HUES6 (cell line): Measurements from ENCODE around the gene RAB5IF.
A peak's percentile ranks its signal among the peaks of the same experiment; 100 is the strongest.

Source experiments
- H3K27ac ChIP-seq: 2 replicates; pipeline ENCODE4 v1.7.0; 2013; ENCODE audit warnings: low read depth, mild to moderate bottlenecking, low read length, inconsistent platforms
- H3K27me3 ChIP-seq: 2 replicates; pipeline ENCODE4 v1.6.1; 2013; ENCODE audit warnings: low read length; ENCODE audit not compliant: control insufficient read depth, insufficient read depth
- H3K36me3 ChIP-seq: 2 replicates; pipeline ENCODE4 v1.6.1; 2013; ENCODE audit warnings: low read length; ENCODE audit not compliant: control insufficient read depth, insufficient read depth
- H3K4me1 ChIP-seq: 2 replicates; pipeline ENCODE4 v1.6.1; 2013; ENCODE audit warnings: low read length; ENCODE audit not compliant: control insufficient read depth, insufficient read depth
- H3K4me3 ChIP-seq: 2 replicates; pipeline ENCODE4 v1.5.1; 2013; ENCODE audit warnings: low read depth, low read length
- H3K9ac ChIP-seq: one replicate; pipeline ENCODE4 v1.6.1; 2013; ENCODE audit warnings: mild to moderate bottlenecking, low read length
- H3K9me3 ChIP-seq: 2 replicates; pipeline ENCODE4 v1.6.1; 2013; ENCODE audit warnings: low read depth, low read length; ENCODE audit not compliant: control insufficient read depth, insufficient read depth

RAB5IF gene

DNA sequence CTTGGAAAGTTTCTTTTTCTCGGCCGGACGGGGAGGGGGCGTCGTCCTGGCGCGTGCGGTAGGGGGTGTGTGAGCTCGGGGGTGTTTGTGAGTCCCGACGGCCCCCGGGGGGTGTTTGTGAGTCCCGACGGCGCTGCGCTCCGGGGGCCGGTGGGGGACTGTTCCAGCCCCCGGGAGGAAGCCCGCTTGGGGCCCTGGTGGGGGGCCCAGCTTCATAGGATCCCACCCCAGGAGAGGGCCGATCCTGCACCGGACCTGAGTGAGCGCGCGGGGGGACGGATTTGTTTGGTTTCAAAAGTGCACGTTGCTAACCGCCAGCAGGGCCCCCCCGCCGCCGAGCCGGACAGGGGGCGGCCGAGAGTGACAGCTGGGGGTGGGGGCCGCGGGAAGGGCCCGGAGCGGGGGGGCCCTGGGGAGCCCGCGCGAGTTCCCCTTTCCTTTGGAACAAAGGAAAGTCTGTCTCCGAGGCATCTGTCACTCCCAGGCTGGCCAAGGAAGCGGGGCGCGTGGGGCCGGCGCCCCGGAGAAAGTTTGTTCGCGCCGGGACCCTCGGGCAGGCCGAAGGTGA lies 31.7 kb upstream of the RAB5IF start:
- Histone ChIP-seq H3K9me3 (no peaks in the 10 kb centered on the region), H3K9ac (peak overlapping the region; percentile 79), H3K4me3 (peak overlapping the region; percentile 74), H3K36me3 (peaks cover 12% of the 10 kb centered on the region), H3K4me1 (peaks cover 48% of the 10 kb centered on the region), H3K27me3 (no peaks in the 10 kb centered on the region), H3K27ac (peak overlapping the region; percentile 87; the same call in 1 of the 2 replicates)

DNA sequence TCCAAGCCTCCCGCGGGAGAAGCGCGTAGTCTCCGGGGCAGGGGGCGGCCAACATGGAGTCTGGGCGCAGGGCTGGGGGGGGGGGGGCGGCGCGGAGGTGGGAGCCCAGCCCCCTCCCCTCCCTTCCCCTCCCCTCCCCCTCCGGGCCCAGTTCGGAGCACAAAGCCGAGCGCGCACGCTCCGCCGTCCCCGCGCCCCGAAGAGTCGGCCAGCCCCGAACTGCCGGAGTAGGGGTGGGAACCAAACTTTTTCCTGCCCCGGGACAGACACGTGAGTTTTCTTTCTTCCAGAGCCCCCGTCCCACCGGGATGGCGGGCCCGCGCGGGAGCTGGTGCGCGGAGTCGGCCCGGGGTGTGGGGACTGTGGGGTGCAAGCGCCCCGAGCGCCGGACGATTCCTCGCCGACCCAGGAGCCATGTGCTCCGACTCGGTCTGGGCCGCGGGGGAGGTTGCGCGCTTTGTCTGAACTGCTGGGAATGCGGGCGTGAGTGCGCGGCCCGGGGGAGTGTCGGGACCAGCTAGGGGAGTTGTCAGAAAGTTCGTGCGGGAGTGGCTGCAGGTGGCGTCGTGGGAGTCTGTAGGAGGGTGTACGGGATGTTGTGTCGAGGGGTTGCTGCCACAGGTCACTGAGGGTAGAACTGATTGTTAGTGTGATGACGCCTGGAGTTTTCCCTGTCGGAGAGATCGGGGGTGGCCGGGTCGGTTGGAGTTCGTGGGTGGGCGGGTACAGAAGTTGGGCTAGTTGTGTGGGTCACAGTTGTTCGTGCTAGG lies 31.0 kb upstream of the RAB5IF start:
- no peaks in the 10 kb centered on the region for H3K9me3 ChIP-seq
- peaks cover 18% of the 10 kb centered on the region for H3K36me3 ChIP-seq
- peak overlapping the region; percentile 87; the same call in 1 of the 2 replicates for H3K27ac ChIP-seq
- H3K4me3 ChIP-seq: peak overlapping the region; percentile 74
- no peaks in the 10 kb centered on the region for H3K27me3 ChIP-seq
- H3K4me1 ChIP-seq: peaks cover 44% of the 10 kb centered on the region
- peak overlapping the region; percentile 94 for H3K9ac ChIP-seq

DNA sequence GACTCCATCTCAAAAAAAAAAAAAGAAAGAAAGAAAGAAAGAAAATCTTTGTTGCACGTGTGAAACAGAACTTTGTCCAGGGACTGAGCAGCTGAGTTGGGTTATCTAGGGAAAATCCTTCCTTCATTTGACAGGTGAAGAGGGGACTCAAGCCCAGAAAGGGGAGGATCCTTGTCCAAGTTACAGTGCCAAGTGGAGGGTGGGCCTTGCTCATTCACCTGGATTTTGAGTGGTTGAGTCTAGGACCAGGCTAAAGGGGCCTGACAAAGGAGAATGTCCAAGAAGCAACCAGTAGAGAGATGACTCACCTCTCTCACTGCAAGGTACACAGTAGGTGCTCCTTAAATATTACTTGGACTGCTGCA lies 29.5 kb upstream of the RAB5IF start:
- peaks cover 32% of the 10 kb centered on the region for H3K36me3 ChIP-seq
- H3K4me1 ChIP-seq: peaks cover 31% of the 10 kb centered on the region
- H3K4me3 ChIP-seq: no peak overlapping the region
- no peak overlapping the region for H3K27ac ChIP-seq
- no peaks in the 10 kb centered on the region for H3K9me3 ChIP-seq
- H3K27me3 ChIP-seq: no peaks in the 10 kb centered on the region
- H3K9ac ChIP-seq: no peak overlapping the region

DNA sequence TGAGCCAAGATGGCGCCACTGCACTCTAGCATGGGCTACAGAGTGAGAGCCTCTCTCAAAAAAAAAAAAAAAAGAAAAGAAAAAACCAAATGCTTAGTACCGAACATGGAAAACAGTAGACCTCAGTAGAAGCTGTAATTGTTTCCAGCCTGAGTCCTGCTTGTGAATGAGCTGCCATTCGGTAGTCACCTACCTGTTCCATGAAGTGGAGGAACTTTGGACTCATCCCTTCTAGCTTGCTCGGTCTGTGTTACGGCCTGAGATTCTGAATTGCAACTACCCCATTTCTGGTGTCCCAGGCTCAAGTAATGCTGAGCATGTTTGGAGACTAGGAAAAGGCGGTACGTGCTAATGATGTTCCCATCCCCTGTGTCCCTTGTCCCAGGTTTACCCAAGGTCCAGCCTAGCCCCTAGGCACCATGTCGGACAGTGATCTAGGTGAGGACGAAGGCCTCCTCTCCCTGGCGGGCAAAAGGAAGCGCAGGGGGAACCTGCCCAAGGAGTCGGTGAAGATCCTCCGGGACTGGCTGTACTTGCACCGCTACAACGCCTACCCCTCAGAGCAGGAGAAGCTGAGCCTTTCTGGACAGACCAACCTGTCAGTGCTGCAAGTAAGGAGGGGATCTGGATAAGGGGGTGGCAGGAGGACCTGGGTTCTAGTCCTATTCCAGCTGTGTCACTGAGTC lies 27.1 kb upstream of the RAB5IF start:
- no peaks in the 10 kb centered on the region for H3K9me3 ChIP-seq
- H3K27me3 ChIP-seq: no peaks in the 10 kb centered on the region
- H3K36me3 ChIP-seq: peaks cover 46% of the 10 kb centered on the region
- no peak overlapping the region for H3K4me3 ChIP-seq
- no peak overlapping the region for H3K9ac ChIP-seq
- no peak overlapping the region for H3K27ac ChIP-seq
- H3K4me1 ChIP-seq: peaks cover 15% of the 10 kb centered on the region

DNA sequence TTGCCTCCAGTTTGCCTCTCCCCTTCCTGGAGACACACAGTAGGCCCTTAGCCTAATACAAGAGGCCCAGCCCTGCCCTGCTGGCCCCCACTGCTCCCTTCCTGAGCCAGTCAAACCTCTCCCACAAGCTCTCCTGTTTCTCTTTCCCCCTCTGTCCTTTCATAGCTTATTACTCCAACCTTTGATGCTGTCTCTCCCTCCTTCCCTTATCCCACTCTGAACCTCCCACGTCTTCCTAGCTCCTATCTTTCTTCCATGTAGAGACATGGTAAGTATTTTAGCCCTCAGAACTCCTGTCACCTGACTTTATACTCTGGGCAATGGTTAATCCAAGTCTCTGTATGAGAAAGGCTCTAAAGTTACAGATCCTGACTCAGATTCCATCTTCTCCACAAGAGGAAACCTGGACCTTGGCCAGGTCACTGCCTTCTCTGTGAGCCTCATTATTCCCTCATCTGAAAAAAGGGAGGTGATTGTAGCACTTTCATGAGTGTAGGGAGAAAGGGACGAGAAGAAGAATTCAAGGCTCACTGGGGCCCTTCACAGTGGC lies 25.5 kb upstream of the RAB5IF start:
- Histone ChIP-seq H3K4me1 (peaks cover 27% of the 10 kb centered on the region), H3K9ac (no peak overlapping the region), H3K27ac (no peak overlapping the region), H3K4me3 (no peak overlapping the region), H3K27me3 (no peaks in the 10 kb centered on the region), H3K9me3 (no peaks in the 10 kb centered on the region), H3K36me3 (peaks cover 46% of the 10 kb centered on the region)

DNA sequence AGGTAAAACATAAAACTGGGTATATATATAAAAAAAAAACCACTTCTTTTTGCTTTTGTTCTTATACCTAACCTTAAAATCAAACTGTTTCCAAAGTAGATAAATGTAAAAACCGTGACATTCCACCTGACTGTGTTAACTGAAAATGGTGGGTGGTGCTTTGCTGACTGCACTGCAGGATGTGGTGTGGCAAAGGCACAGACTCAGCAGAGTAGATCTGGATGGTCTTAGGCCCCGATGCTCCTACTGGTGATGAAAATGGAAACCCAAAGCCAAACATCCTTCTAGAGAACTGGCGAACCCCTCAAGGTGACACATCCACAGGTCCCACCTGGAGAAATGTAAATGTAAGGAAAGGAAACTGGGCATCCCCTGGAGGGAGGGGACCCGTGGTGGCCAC lies 23.3 kb upstream of the RAB5IF start:
- H3K27ac ChIP-seq: no peak overlapping the region
- no peak overlapping the region for H3K9ac ChIP-seq
- no peaks in the 10 kb centered on the region for H3K9me3 ChIP-seq
- H3K4me3 ChIP-seq: no peak overlapping the region
- peaks cover 48% of the 10 kb centered on the region for H3K36me3 ChIP-seq
- peaks cover 32% of the 10 kb centered on the region for H3K4me1 ChIP-seq
- H3K27me3 ChIP-seq: no peaks in the 10 kb centered on the region

DNA sequence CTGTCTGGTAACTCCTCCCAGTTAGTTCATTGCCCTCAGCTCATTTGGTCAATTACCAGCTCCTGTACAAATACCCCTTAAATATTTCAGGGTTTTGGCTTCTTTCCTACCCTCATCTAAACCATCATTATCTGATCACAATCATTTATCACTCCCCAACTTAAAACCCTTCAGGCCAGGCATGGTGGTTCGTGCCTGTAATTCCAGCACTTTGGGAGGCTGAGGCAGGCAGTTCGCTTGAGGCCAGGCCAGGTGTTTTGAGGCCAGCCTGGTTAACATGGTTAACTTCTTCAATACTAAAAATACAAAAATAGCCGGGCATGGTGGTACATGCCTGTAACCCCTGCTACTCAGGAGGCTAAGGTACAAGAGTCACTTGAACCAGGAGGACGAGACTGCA lies 22.8 kb upstream of the RAB5IF start:
- no peaks in the 10 kb centered on the region for H3K9me3 ChIP-seq
- H3K4me3 ChIP-seq: no peak overlapping the region
- no peaks in the 10 kb centered on the region for H3K27me3 ChIP-seq
- H3K9ac ChIP-seq: no peak overlapping the region
- H3K36me3 ChIP-seq: peaks cover 50% of the 10 kb centered on the region
- peaks cover 35% of the 10 kb centered on the region for H3K4me1 ChIP-seq
- H3K27ac ChIP-seq: no peak overlapping the region

DNA sequence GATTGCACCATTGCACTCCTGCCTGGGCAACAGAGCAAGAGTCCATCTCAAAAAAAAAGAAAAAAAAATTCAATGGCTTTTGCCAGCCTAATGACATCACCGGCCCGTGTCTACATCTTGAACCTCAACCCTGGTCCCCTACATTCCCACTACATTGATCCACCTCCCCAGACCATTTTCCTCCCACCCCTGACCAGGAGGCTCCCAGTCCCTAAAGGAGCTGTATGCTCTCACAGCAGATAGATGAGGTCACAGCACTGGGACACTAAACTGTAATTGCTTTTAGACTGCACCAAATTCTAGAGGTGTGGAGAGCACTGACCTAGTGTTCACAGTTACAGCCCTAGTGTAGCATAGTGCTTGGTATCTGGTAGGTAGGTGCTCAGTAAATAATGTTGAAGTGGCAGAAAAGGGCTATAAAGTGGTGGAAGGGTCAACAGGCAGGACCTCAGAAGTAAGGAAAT lies 21.5 kb upstream of the RAB5IF start:
- Histone ChIP-seq H3K27ac (no peak overlapping the region), H3K9me3 (no peaks in the 10 kb centered on the region), H3K9ac (no peak overlapping the region), H3K4me3 (no peak overlapping the region), H3K4me1 (peaks cover 35% of the 10 kb centered on the region), H3K27me3 (no peaks in the 10 kb centered on the region), H3K36me3 (peaks cover 46% of the 10 kb centered on the region)

DNA sequence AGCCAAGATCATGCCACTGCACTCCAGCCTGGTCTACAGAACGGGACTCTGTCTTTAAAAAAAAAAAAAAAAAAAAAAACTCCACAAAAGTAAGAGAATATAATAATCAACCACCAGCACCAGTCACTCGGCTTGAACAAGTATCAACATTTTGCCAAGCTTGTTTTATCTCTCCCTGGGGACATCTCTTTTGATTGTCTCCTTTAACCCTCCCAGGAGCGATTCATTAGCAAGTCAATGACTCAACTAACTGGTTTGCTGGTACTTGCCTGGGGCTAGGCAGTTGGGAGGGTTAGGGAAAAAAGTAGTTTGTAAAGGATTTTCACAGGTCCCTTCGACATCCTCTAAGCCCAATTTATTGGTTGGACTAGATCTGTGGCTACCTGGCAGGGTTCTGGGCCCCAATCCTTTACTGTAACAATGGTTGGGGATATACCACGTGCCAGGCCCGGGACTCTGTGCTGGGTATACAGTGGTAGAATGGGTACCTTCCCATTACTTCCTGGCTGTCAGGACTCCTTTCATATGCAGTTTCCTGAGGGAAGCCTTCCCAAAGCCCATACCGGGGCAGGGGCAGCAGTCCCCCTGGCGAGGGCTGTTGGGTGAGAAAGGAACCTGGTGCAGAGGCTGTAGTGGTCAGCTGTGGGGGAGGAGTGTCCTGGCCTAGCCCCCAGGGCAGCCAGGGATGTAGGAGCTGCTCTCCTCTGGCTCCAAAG lies 20.0 kb upstream of the RAB5IF start:
- no peaks in the 10 kb centered on the region for H3K9me3 ChIP-seq
- peak overlapping the region; percentile 96 for H3K27ac ChIP-seq
- H3K4me3 ChIP-seq: peak overlapping the region; percentile 13
- H3K4me1 ChIP-seq: peaks cover 35% of the 10 kb centered on the region
- H3K9ac ChIP-seq: peak overlapping the region; percentile 75
- peaks cover 33% of the 10 kb centered on the region for H3K36me3 ChIP-seq
- no peaks in the 10 kb centered on the region for H3K27me3 ChIP-seq

DNA sequence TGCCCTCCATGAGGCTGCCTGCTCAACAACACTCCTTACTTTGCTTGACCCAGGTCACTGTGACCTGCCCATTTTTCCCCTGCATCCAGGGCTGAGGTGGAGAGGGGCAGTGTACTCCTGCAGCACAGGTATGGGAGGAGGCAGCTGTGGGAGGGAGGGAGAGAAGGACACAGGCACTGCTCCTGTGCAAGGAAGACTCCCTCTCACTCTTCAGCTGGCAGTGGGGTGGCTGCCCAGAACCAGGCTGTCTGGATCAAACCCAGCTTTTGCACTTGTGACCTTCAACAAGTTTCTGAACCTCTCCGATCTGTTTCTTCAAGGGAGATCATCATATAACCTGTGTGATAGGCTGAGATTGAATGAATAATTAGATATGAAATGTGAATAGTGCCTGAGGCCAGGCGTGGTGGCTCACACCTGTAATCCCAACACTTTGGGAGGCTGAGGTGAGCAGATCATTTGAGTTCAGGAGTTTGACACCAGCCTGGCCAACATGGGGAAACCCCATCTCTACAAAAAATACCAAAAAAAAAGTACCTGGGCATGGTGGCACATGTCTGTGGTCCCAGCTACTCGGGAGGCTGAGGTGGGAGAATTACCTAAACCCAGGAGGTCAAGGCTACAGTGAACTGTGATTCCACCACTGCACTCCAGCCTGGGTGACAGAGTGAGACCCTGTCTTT lies 18.1 kb upstream of the RAB5IF start:
- Histone ChIP-seq H3K9ac (no peak overlapping the region), H3K4me1 (peaks cover 53% of the 10 kb centered on the region), H3K36me3 (peaks cover 33% of the 10 kb centered on the region), H3K4me3 (no peak overlapping the region), H3K9me3 (no peaks in the 10 kb centered on the region), H3K27me3 (no peaks in the 10 kb centered on the region), H3K27ac (peak overlapping the region; percentile 27; the same call in 1 of the 2 replicates)
